C1 segment of cervical spinal cord (tissue), 14 donors: ENCODE results near the gene GPX5.
"Not testable (repeated sequence)": the region's sequence is repeated elsewhere in the genome, so short reads cannot be mapped to it uniquely, and the experiment has no call there.

Experiments used
- DNase-seq, 14 donors: peaks; one replicate each; lab custom pipeline; 2025; lab: John Stamatoyannopoulos, UW

Gene GPX5

GRCh38 chr6:28512387-28512786, 13.3 kb upstream of the GPX5 start:
- DNase-seq, result not testable (repeated sequence)

- no peak for DNase-seq
Observed at GRCh38 chr6:28515676-28516075, 10.0 kb upstream of the GPX5 start, which contains the start of gene GPX6. Gene GPX6 (minus strand): TSS chr6:28515793. CDS start chr6:28515743, 50 bp downstream.

- DNase-seq, result no peak
Observed at GRCh38 chr6:28517964-28518363, 7.7 kb upstream of the GPX5 start.

GRCh38 chr6:28522594-28523240, 3.0 kb upstream of the GPX5 start:
- DNase-seq, result no peak

GRCh38 chr6:28523241-28523622, 2.4 kb upstream of the GPX5 start:
- no peak for DNase-seq

- DNase-seq, result no peak
Observed at GRCh38 chr6:28530777-28531176, 5.1 kb downstream of the GPX5 start.

- DNase-seq, result no peak
Observed at GRCh38 chr6:28531479-28532128, 5.9 kb downstream of the GPX5 start.

GRCh38 chr6:28534306-28534705, 8.6 kb downstream of the GPX5 start:
- no peak for DNase-seq

GRCh38 chr6:28534875-28535274, 9.2 kb downstream of the GPX5 start:
- DNase-seq, result no peak

- no peak for DNase-seq
Observed at GRCh38 chr6:28537065-28537464, 11.4 kb downstream of the GPX5 start.

GRCh38 chr6:28537509-28538140, 11.9 kb downstream of the GPX5 start:
- DNase-seq, result peak in 1 of 14 donors; percentile 24

GRCh38 chr6:28541996-28542395, 16.3 kb downstream of the GPX5 start:
- no peak for DNase-seq

GRCh38 chr6:28542440-28543296, 17.0 kb downstream of the GPX5 start:
- peak in 2 of 14 donors; percentile 0 to 28 for DNase-seq

- DNase-seq, result peak in 1 of 14 donors; percentile 5
Observed at GRCh38 chr6:28543651-28544610, 18.2 kb downstream of the GPX5 start.

GRCh38 chr6:28545955-28546354, 20.3 kb downstream of the GPX5 start:
- DNase-seq, result no peak

GRCh38 chr6:28547003-28547402, 21.3 kb downstream of the GPX5 start:
- not testable (repeated sequence) for DNase-seq

GRCh38 chr6:28551891-28552666, 26.4 kb downstream of the GPX5 start:
- no peak for DNase-seq

- no peak for DNase-seq
Observed at GRCh38 chr6:28553384-28553985, 27.8 kb downstream of the GPX5 start.
